Neural cell (in vitro differentiated cells): ENCODE data around the gene NHSL1. TPM values are rescaled to one million over a fixed set of nuclear protein-coding genes. Genes with fewer than 3 reads are reported as not detected.

Experiments used
- H2AFZ ChIP-seq: fragments of 200-600, 300-800 bp; sonication (generic), shearing (Covaris generic); 2 replicates; pipeline ENCODE4 v1.6.0; 2014; ENCODE audit warnings: low read depth, mild to moderate bottlenecking, antibody characterized with exemption, low read length, moderate library complexity
- H3F3A ChIP-seq: fragments of 200-600 bp; shearing (Covaris generic); 2 replicates; pipeline ENCODE4 v1.6.1; 2016; ENCODE audit warnings: mild to moderate bottlenecking, moderate library complexity, mixed read lengths, antibody characterized with exemption, low read length; ENCODE audit not compliant: insufficient read depth, poor library complexity, severe bottlenecking
- H3K27ac ChIP-seq: fragments of 200-600, 300-800 bp; sonication (generic), shearing (Covaris generic); 2 replicates; pipeline ENCODE4 v1.5.1; 2014; ENCODE audit warnings: mild to moderate bottlenecking, low read length, moderate library complexity
- H3K27me3 ChIP-seq: fragments of 300-800, 200-600 bp; sonication (generic), shearing (Covaris generic); 2 replicates; pipeline ENCODE4 v1.6.0; 2014; ENCODE audit warnings: mild to moderate bottlenecking, low read depth, low read length, moderate library complexity; ENCODE audit not compliant: insufficient read depth
- H3K36me3 ChIP-seq: fragments of 300-800, 200-600 bp; sonication (generic), shearing (Covaris generic); 2 replicates; pipeline ENCODE4 v1.5.1; 2014; ENCODE audit warnings: mild to moderate bottlenecking, antibody characterized with exemption, low read length, moderate library complexity; ENCODE audit not compliant: insufficient read depth
- H3K4me2 ChIP-seq: fragments of 300-800, 200-600 bp; sonication (generic), shearing (Covaris generic); 2 replicates; pipeline ENCODE4 v1.6.0; 2014; ENCODE audit warnings: mild to moderate bottlenecking, low read length
- H3K4me3 ChIP-seq: fragments of 300-800, 200-600 bp; sonication (generic), shearing (Covaris generic); 2 replicates; pipeline ENCODE4 v1.5.1; 2014; ENCODE audit warnings: mild to moderate bottlenecking, low read length, moderate library complexity
- H3K79me2 ChIP-seq: fragments of 200-600 bp; shearing (Covaris generic); replicated peaks from 2 replicates; pipeline ENCODE4 v1.6.0; 2014; ENCODE audit warnings: mild to moderate bottlenecking, low read length, moderate library complexity; ENCODE audit not compliant: insufficient read depth
- H3K9ac ChIP-seq: fragments of 300-800, 200-600 bp; sonication (generic), shearing (Covaris generic); 2 replicates; pipeline ENCODE4 v1.6.1; 2016; ENCODE audit warnings: mild to moderate bottlenecking, low read length, mixed read lengths
- H3K9me2 ChIP-seq: fragments of 200-600 bp; shearing (Covaris generic); 2 replicates; pipeline ENCODE4 v1.6.1; 2016; ENCODE audit warnings: mild to moderate bottlenecking, low read length, mixed read lengths; ENCODE audit not compliant: insufficient read depth
- H3K9me3 ChIP-seq: fragments of 200-600, 300-800 bp; sonication (generic), shearing (Covaris generic); 2 replicates; pipeline ENCODE4 v1.6.1; 2016; ENCODE audit warnings: mild to moderate bottlenecking, mixed run types, low read length, moderate library complexity, mixed read lengths
- H4K20me1 ChIP-seq: fragments of 200-600 bp; shearing (Covaris generic); 2 replicates; pipeline ENCODE4 v1.6.1; 2016; ENCODE audit warnings: mild to moderate bottlenecking, mixed run types; ENCODE audit not compliant: insufficient read depth
- CTCF ChIP-seq: fragments of 450-650 bp; IDR thresholded peaks from 2 replicates; pipeline ENCODE4 v1.5.1; 2014; ENCODE audit warnings: antibody characterized with exemption, mild to moderate bottlenecking, moderate library complexity; ENCODE audit not compliant: poor library complexity, severe bottlenecking
- EP300 ChIP-seq: fragments of 450-650 bp; conservative IDR thresholded peaks from 2 replicates; pipeline ENCODE4 v1.6.1; 2014; ENCODE audit warnings: antibody characterized with exemption, mild to moderate bottlenecking, moderate library complexity; ENCODE audit not compliant: poor library complexity, severe bottlenecking
- EZH2 ChIP-seq: fragments of 200-600, 300-800 bp; shearing (Covaris generic), sonication (generic); IDR thresholded peaks from 2 replicates; pipeline ENCODE4 v1.6.1; 2014; ENCODE audit warnings: antibody characterized with exemption, low read length, borderline replicate concordance, mild to moderate bottlenecking; ENCODE audit not compliant: insufficient read depth, poor library complexity, severe bottlenecking
- MXI1 ChIP-seq: fragments of 450-650 bp; conservative IDR thresholded peaks from 2 replicates; pipeline ENCODE4 v1.6.1; 2014; ENCODE audit warnings: antibody characterized with exemption, mild to moderate bottlenecking; ENCODE audit not compliant: poor library complexity, severe bottlenecking
- POLR2AphosphoS5 ChIP-seq: IDR thresholded peaks from 2 replicates; pipeline ENCODE4 v1.6.1; 2012
- RAD21 ChIP-seq: fragments of 450-650 bp; conservative IDR thresholded peaks from 2 replicates; pipeline ENCODE4 v1.6.1; 2014; ENCODE audit warnings: antibody characterized with exemption, mild to moderate bottlenecking, moderate library complexity
- REST ChIP-seq: IDR thresholded peaks from 2 replicates; pipeline ENCODE4 v1.6.1; 2012; ENCODE audit warnings: borderline replicate concordance
- SMC3 ChIP-seq: fragments of 450-650 bp; conservative IDR thresholded peaks from 2 replicates; pipeline ENCODE4 v1.6.1; 2014; ENCODE audit warnings: antibody characterized with exemption, mild to moderate bottlenecking, moderate library complexity; ENCODE audit not compliant: poor library complexity
- TAF1 ChIP-seq: IDR thresholded peaks from 2 replicates; pipeline ENCODE4 v1.6.1; 2012; ENCODE audit warnings: low read depth
- polyA plus RNA-seq: library from polyadenylated mRNA; depleted of rRNA; stranded (reverse); fragments of >200 nt; gene quantifications from 2 replicates; pipeline ENCODE4 v1.2.3, GENCODE V29; 2014

The NHSL1 gene
- polyA plus RNA-seq, 1 donor from 2014 or later = 2.4 TPM

- H4K20me1 ChIP-seq = no peaks in the 10 kb centered on the region
- no peaks in the 10 kb centered on the region for H3K36me3 ChIP-seq
- H3K79me2 ChIP-seq = peaks cover 6% of the 10 kb centered on the region
- H3K9ac ChIP-seq = no peak overlapping the region
- no peaks in the 10 kb centered on the region for H3F3A ChIP-seq
- no peak overlapping the region for H3K4me2 ChIP-seq
- no peaks in the 10 kb centered on the region for H3K9me3 ChIP-seq
- H3K27me3 ChIP-seq = no peaks in the 10 kb centered on the region
- H3K9me2 ChIP-seq = no peaks in the 10 kb centered on the region
- no peak overlapping the region for H3K27ac ChIP-seq
- no peak overlapping the region for H3K4me3 ChIP-seq
- TF ChIP-seq REST (no peak), EP300 (no peak)
- H2AFZ ChIP-seq = no peak overlapping the region
These were observed 37.8 kb upstream of the NHSL1 start for GRCh38 chr6:138537106-138537505.

- no peak overlapping the region for H2AFZ ChIP-seq
- peaks cover 6% of the 10 kb centered on the region for H3K79me2 ChIP-seq
- no peak overlapping the region for H3K4me3 ChIP-seq
- no peaks in the 10 kb centered on the region for H3K27me3 ChIP-seq
- H3K4me2 ChIP-seq = no peak overlapping the region
- H3K9ac ChIP-seq = no peak overlapping the region
- no peaks in the 10 kb centered on the region for H4K20me1 ChIP-seq
- H3K36me3 ChIP-seq = no peaks in the 10 kb centered on the region
- H3K9me2 ChIP-seq = no peaks in the 10 kb centered on the region
- H3F3A ChIP-seq = no peaks in the 10 kb centered on the region
- no peak for TF ChIP-seq RAD21
- TF ChIP-seq EZH2 = no peak
- TF ChIP-seq CTCF = no peak
- no peak for TF ChIP-seq SMC3
- no peak for TF ChIP-seq TAF1
- no peak for TF ChIP-seq REST
- no peak for TF ChIP-seq POLR2AphosphoS5
- TF ChIP-seq MXI1 = no peak
- no peak for TF ChIP-seq EP300
- no peak overlapping the region for H3K27ac ChIP-seq
- H3K9me3 ChIP-seq = no peaks in the 10 kb centered on the region
These were observed 36.6 kb upstream of the NHSL1 start for GRCh38 chr6:138535728-138536455.
